HepG2 (cell line): ENCODE measurements around the gene TRPC4. TPM values are rescaled to one million over a fixed set of nuclear protein-coding genes. Genes with fewer than 3 reads are reported as not detected.

ENCODE experiments used
- ATAC-seq: fragments of 200-7000 bp; cut with Tn5 transposase; 3 replicates; pipeline ENCODE4 v1.9.1; 2020; ENCODE audit warnings: mild to moderate bottlenecking, moderate library complexity
- BruUV-seq: library from RNA; stranded (reverse); fragments of 400-500 nt; replicated peaks from 2 replicates; lab custom pipeline; 2021; lab: Mats Ljungman, UMichigan
- CTCF ChIA-PET: fragments of 300-600 bp; formaldehyde crosslinking; extraction: SDS; loops from one replicate; lab custom pipeline; 2021; ENCODE audit warnings: low total read pairs, inconsistent platforms, low intra/inter-chr PET ratio; lab: Yijun Ruan, JAX
- POLR2A ChIA-PET: fragments of 350-600 bp; sonication (Branson Sonifier 250); formaldehyde crosslinking; loops from one replicate; lab custom pipeline; 2020; ENCODE audit warnings: antibody characterized with exemption, inconsistent platforms; lab: Yijun Ruan, JAX
- DNase-seq: peaks from one replicate; pipeline ENCODE4 v3.0.0-alpha.2; 2015; ENCODE audit warnings: low spot score
- FAIRE-seq: peaks from 3 replicates; lab custom pipeline; 2011; peaks lifted over from hg19 to GRCh38; lab: Jason Lieb, UNC
- H2AFZ ChIP-seq: one replicate; pipeline ENCODE4 v1.6.1; 2011; ENCODE audit warnings: low read length, inconsistent platforms
- H3K27ac ChIP-seq: fragments of 300-600 bp; 3 replicates; pipeline ENCODE4 v1.8.0; 2011; ENCODE audit warnings: mixed run types, mild to moderate bottlenecking, mixed read lengths, low read length, inconsistent platforms; ENCODE audit not compliant: insufficient read depth; ENCODE audit errors: extremely low read length
- H3K27me3 ChIP-seq, 2 experiments: fragments of 200-600 bp in 1 of 2; 2 replicates in 1 of 2; 3 replicates in 1 of 2; pipeline versions ENCODE4 v1.6.0 to v1.8.0; 2011; ENCODE audit warnings: low read length in 2 of 2, mild to moderate bottlenecking in 2 of 2, moderate library complexity in 2 of 2, inconsistent platforms in 1 of 2; ENCODE audit not compliant: insufficient read depth in 2 of 2, control insufficient read depth in 1 of 2
- H3K36me3 ChIP-seq, 2 experiments: fragments of 200-600 bp in 1 of 2; replicated peaks in 1 of 2; 2 replicates in 1 of 2; 3 replicates in 1 of 2; pipeline versions ENCODE4 v1.5.1 to v1.8.0; 2011; ENCODE audit warnings: low read length in 2 of 2, inconsistent platforms in 1 of 2; ENCODE audit not compliant: insufficient read depth in 2 of 2, control insufficient read depth in 1 of 2
- H3K4me1 ChIP-seq: 2 replicates; pipeline ENCODE4 v1.5.1; 2012; ENCODE audit warnings: low read length, inconsistent platforms; ENCODE audit not compliant: insufficient read depth
- H3K4me2 ChIP-seq: 2 replicates; pipeline ENCODE4 v1.6.0; 2011; ENCODE audit warnings: low read depth, low read length, inconsistent platforms
- H3K4me3 ChIP-seq, 3 experiments: fragments of 200-600 bp in 1 of 3; sonication (generic), shearing (Covaris generic) in 1 of 3; replicated peaks in 1 of 3; 2 replicates each; pipeline ENCODE4 v1.5.1; 2011 to 2016; ENCODE audit warnings: low read length in 3 of 3, inconsistent platforms in 2 of 3, low read depth in 2 of 3, mild to moderate bottlenecking in 2 of 3, control low read depth in 1 of 3, mixed read lengths in 1 of 3; ENCODE audit not compliant: insufficient read depth in 1 of 3
- H3K79me2 ChIP-seq: one replicate; pipeline ENCODE4 v1.6.1; 2011; ENCODE audit warnings: low read length, inconsistent platforms; ENCODE audit not compliant: insufficient read depth
- H3K9ac ChIP-seq: 2 replicates; pipeline ENCODE4 v1.6.0; 2011; ENCODE audit warnings: mild to moderate bottlenecking, low read depth, low read length, inconsistent platforms; ENCODE audit not compliant: insufficient read depth
- H3K9me3 ChIP-seq: 2 replicates; pipeline ENCODE4 v1.5.1; 2012; ENCODE audit warnings: mild to moderate bottlenecking, low read length
- H4K20me1 ChIP-seq: 2 replicates; pipeline ENCODE4 v1.6.0; 2011; ENCODE audit warnings: inconsistent platforms, mild to moderate bottlenecking, low read length, moderate library complexity; ENCODE audit not compliant: insufficient read depth
- FOXP1 ChIP-seq, 2 experiments: fragments of 450-650 bp in 1 of 2; IDR thresholded peaks; 2 replicates each; pipeline ENCODE4 v1.6.1; 2017 to 2018; ENCODE audit warnings: antibody characterized with exemption in 1 of 2
- GRHL1 ChIP-seq: sonication (generic); formaldehyde crosslinking; conservative IDR thresholded peaks from 2 replicates; pipeline ENCODE4 v1.8.0; 2022; ENCODE audit warnings: missing genetic modification reagents
- HBP1 ChIP-seq: IDR thresholded peaks from 2 replicates; pipeline ENCODE4 v1.6.1; 2016; ENCODE audit warnings: low read depth, control low read depth
- PTBP1 ChIP-seq: fragments of 200-400 bp; formaldehyde crosslinking; IDR thresholded peaks from 2 replicates; pipeline ENCODE4 v1.6.1; 2018; ENCODE audit warnings: low read length, low read depth; ENCODE audit not compliant: poor library complexity, severe bottlenecking
- REL ChIP-seq: sonication (generic); formaldehyde crosslinking; conservative IDR thresholded peaks from 2 replicates; pipeline ENCODE4 v1.8.0; 2022; ENCODE audit warnings: mild to moderate bottlenecking, missing genetic modification reagents, moderate library complexity
- SMAD9 ChIP-seq: sonication (generic); formaldehyde crosslinking; IDR thresholded peaks from 2 replicates; pipeline ENCODE4 v1.5.1; 2020; ENCODE audit warnings: mild to moderate bottlenecking, missing genetic modification reagents
- STAT6 ChIP-seq: sonication (generic); formaldehyde crosslinking; IDR thresholded peaks from 2 replicates; pipeline ENCODE4 v1.4.0; 2020; ENCODE audit warnings: missing genetic modification reagents, mild to moderate bottlenecking, borderline replicate concordance
- TBL1XR1 ChIP-seq: fragments of 150-350 bp; IDR thresholded peaks from 2 replicates; pipeline ENCODE4 v1.6.1; 2014; ENCODE audit warnings: borderline replicate concordance, low read length; ENCODE audit not compliant: partially characterized antibody
- ZFP90 ChIP-seq: sonication (generic); formaldehyde crosslinking; IDR thresholded peaks from 2 replicates; pipeline ENCODE4 v1.8.0; 2022; ENCODE audit warnings: missing genetic modification reagents, mild to moderate bottlenecking, inconsistent platforms, borderline replicate concordance
- ZNF205 ChIP-seq: IDR thresholded peaks from 2 replicates; pipeline ENCODE4 v1.6.1; 2018; ENCODE audit warnings: missing biosample characterization, missing genetic modification reagents
- ZNF510 ChIP-seq: sonication (generic); formaldehyde crosslinking; IDR thresholded peaks from 2 replicates; pipeline ENCODE4 v1.4.0; 2020; ENCODE audit warnings: low read depth, mild to moderate bottlenecking, missing genetic modification reagents
- ZNF720 ChIP-seq: sonication (generic); formaldehyde crosslinking; IDR thresholded peaks from 2 replicates; pipeline ENCODE4 v1.4.0; 2020; ENCODE audit warnings: missing genetic modification reagents
- WGBS: methylation state at CpG from one replicate; pipeline ENCODE4 v1.1.6; 2017; ENCODE audit warnings: low lambda C conversion rate; 5-methylcytosine and 5-hydroxymethylcytosine counted together
- in situ Hi-C: cut with HindIII; loops from 2 replicates; pipeline ENCODE4 v1.10.0; 2017; ENCODE audit warnings: low pct_unique_long_range_greater_than_20kb; ENCODE audit not compliant: extremely low pct_ligation_motif_present
- intact Hi-C: fragments of 100-400 bp; cut with micrococcal nuclease; formaldehyde crosslinking; loops from one replicate; pipeline ENCODE4 v1.10.0; 2022; ENCODE audit not compliant: unreplicated experiment
- polyA plus RNA-seq, 8 experiments: library from polyadenylated mRNA; depleted of rRNA in 3 of 8; stranded (reverse) in 7 of 8; unstranded in 1 of 8; fragments of >200 nt; fragmentation: Illumina TruSeq in 4 of 8; extraction: Trizol in 4 of 8; gene quantifications; 2 replicates each; pipeline versions ENCODE4 v1.2.1 to v1.2.3, GENCODE V29; 2011 to 2016; ENCODE audit warnings: low read depth in 4 of 8, missing spikeins in 1 of 8, mixed read lengths in 1 of 8; ENCODE audit not compliant: insufficient read depth in 1 of 8
- total RNA-seq, 5 experiments: library from RNA; depleted of rRNA; stranded (reverse); fragments of >200 nt; fragmentation: Illumina TruSeq; extraction: Trizol; gene quantifications; 2 replicates each; pipeline ENCODE4 v1.2.3, GENCODE V29; 2016; ENCODE audit warnings: low read depth in 1 of 5

TRPC4 gene
- total and polyA plus RNA-seq, 2 of the 13 experiments (the other 11 are each of a cell fraction or from before 2014, with no cell fraction given): not detected

- H3K9ac ChIP-seq: no peak overlapping the region
- no peak for FAIRE-seq
- no peak overlapping the region for H3K4me2 ChIP-seq
- DNase-seq: no peak
- TF ChIP-seq REL (CRISPR knock-in tag): no peak
- TF ChIP-seq GRHL1 (CRISPR knock-in tag): no peak
- no peak for TF ChIP-seq ZNF205
- no peak for TF ChIP-seq ZFP90 (CRISPR knock-in tag)
- TF ChIP-seq PTBP1: no peak
- no peak for TF ChIP-seq STAT6 (CRISPR knock-in tag)
- no peak for TF ChIP-seq ZNF720 (CRISPR knock-in tag)
- no peak for TF ChIP-seq HBP1 (CRISPR knock-in tag)
- TF ChIP-seq FOXP1 (IDR thresholded peaks at IDR 0.05): no peak
- TF ChIP-seq FOXP1 (CRISPR knock-in tag; IDR thresholded peaks at IDR 0.05): no peak
- TF ChIP-seq SMAD9 (CRISPR knock-in tag): no peak
- no peak for TF ChIP-seq TBL1XR1
- TF ChIP-seq ZNF510 (CRISPR knock-in tag): no peak
- TF ChIP-seq, all 625 proteins: peak for 0
- Histone ChIP-seq H3K27ac (no peak overlapping the region), H2AFZ (no peak overlapping the region), H4K20me1 (no peaks in the 10 kb centered on the region), H3K9me3 (no peaks in the 10 kb centered on the region), H3K79me2 (no peaks in the 10 kb centered on the region), H3K27me3 (peaks cover 0 to 23% of the 10 kb centered on the region in 2 experiments; a peak in 2 of 5 replicates), H3K36me3 (no peaks in the 10 kb centered on the region), H3K4me3 (no peak overlapping the region), H3K4me1 (no peaks in the 10 kb centered on the region)
- CTCF ChIA-PET: no interaction called here
- ATAC-seq: no peak
- BruUV-seq: no TSS peak
- POLR2A ChIA-PET: no interaction called here
- intact Hi-C loops (loop anchor here (5.0 kb wide), 1 partner anchor 712 kb away; no protein-coding TSS in a partner anchor), in situ Hi-C loops (no loop called here)
- 50% methylated on average over 9 of the region's 9 CpGs for WGBS
Observed at GRCh38 chr13:37870489-37870845, 895 bp upstream of the TRPC4 start.
